ENCODE data around the gene GNG5. TPM values are rescaled to one million over a fixed set of nuclear protein-coding genes. Genes with fewer than 3 reads are reported as not detected.
"Not testable (repeated sequence)": the region's sequence is repeated elsewhere in the genome, so short reads cannot be mapped to it uniquely, and the experiment has no call there.

GNG5 gene
- total and polyA plus RNA-seq, 4 donors = 60.7 to 263 (median 161) TPM

GRCh38 chr1:84508510-84508909, 2.1 kb upstream of the GNG5 start:
- no peak for ATAC-seq (ENCODE audit: insufficient read depth, low FRiP score)
- WGBS, 2 donors = 100% methylated on average over 1 of the region's 1 CpG
- Histone ChIP-seq H3K4me3 (no peak overlapping the region), H3K4me1 (ENCODE audit: control insufficient read depth in 5 of 5, insufficient read depth in 5 of 5, low read length in 5 of 5) (peaks cover 1 to 14% (median 9%) of the 10 kb centered on the region in 5 donors), H3K27ac (ENCODE audit: low read depth in 1 of 2, low read length in 1 of 2) (no peak overlapping the region), H3K36me3 (ENCODE audit: control insufficient read depth in 4 of 4, insufficient read depth in 4 of 4, low read length in 4 of 4) (peaks cover 0 to 2% (median 0%) of the 10 kb centered on the region in 4 donors), H3K9me3 (ENCODE audit: control insufficient read depth in 4 of 4, insufficient read depth in 3 of 4, low read length in 3 of 4) (no peaks in the 10 kb centered on the region), H3K27me3 (ENCODE audit: control insufficient read depth in 3 of 3, insufficient read depth in 3 of 3, low read length in 2 of 3) (no peaks in the 10 kb centered on the region), H3K9ac (ENCODE audit: insufficient read depth in 1 of 2, low read length in 2 of 2) (no peak overlapping the region)
- DNase-seq = no peak
- no peak for TF ChIP-seq CTCF (IDR thresholded peaks at IDR 0.05; ENCODE audit: control extremely low read depth, extremely low read depth)

- not testable (repeated sequence) for H3K27me3 ChIP-seq (ENCODE audit: control insufficient read depth in 3 of 3, insufficient read depth in 3 of 3, low read length in 2 of 3); H3K4me3 ChIP-seq; DNase-seq; H3K36me3 ChIP-seq (ENCODE audit: control insufficient read depth in 4 of 4, insufficient read depth in 4 of 4, low read length in 4 of 4); H3K9ac ChIP-seq (ENCODE audit: insufficient read depth in 1 of 2, low read length in 2 of 2); H3K9me3 ChIP-seq (ENCODE audit: control insufficient read depth in 4 of 4, insufficient read depth in 3 of 4, low read length in 3 of 4); H3K27ac ChIP-seq (ENCODE audit: low read depth in 1 of 2, low read length in 1 of 2); ATAC-seq (ENCODE audit: insufficient read depth, low FRiP score)
- peaks cover 1 to 18% (median 9%) of the 10 kb centered on the region in 5 donors for H3K4me1 ChIP-seq (ENCODE audit: control insufficient read depth in 5 of 5, insufficient read depth in 5 of 5, low read length in 5 of 5)
- WGBS, 2 donors = 93 to 94% methylated on average over 14 of the region's 14 CpGs
Measured at GRCh38 chr1:84507887-84508286, 1.5 kb upstream of the GNG5 start.

- ATAC-seq (ENCODE audit: insufficient read depth, low FRiP score) = no peak
- Histone ChIP-seq H3K27ac (ENCODE audit: low read depth in 1 of 2, low read length in 1 of 2) (peak overlapping the region; percentile 93 to 98), H3K9me3 (ENCODE audit: control insufficient read depth in 4 of 4, insufficient read depth in 3 of 4, low read length in 3 of 4) (no peaks in the 10 kb centered on the region), H3K9ac (ENCODE audit: insufficient read depth in 1 of 2, low read length in 2 of 2) (peak overlapping the region; percentile 61 to 94), H3K4me1 (ENCODE audit: control insufficient read depth in 5 of 5, insufficient read depth in 5 of 5, low read length in 5 of 5) (peaks cover 3 to 19% (median 9%) of the 10 kb centered on the region in 5 donors), H3K36me3 (ENCODE audit: control insufficient read depth in 4 of 4, insufficient read depth in 4 of 4, low read length in 4 of 4) (peaks cover 0 to 2% (median 0%) of the 10 kb centered on the region in 4 donors), H3K27me3 (ENCODE audit: control insufficient read depth in 3 of 3, insufficient read depth in 3 of 3, low read length in 2 of 3) (no peaks in the 10 kb centered on the region), H3K4me3 (peak overlapping the region; percentile 33)
- no peak for TF ChIP-seq CTCF (IDR thresholded peaks at IDR 0.05; ENCODE audit: control extremely low read depth, extremely low read depth)
- DNase-seq = peak in 1 of 3 donors; percentile 50
- WGBS, 2 donors = 7 to 9% methylated on average over 26 of the region's 26 CpGs
Measured at GRCh38 chr1:84506729-84507453, 510 bp upstream of the GNG5 start.

- H3K36me3 ChIP-seq (ENCODE audit: control insufficient read depth in 4 of 4, insufficient read depth in 4 of 4, low read length in 4 of 4) = peaks cover 0 to 3% (median under 1%) of the 10 kb centered on the region in 4 donors
- ATAC-seq (ENCODE audit: insufficient read depth, low FRiP score) (peak; percentile 66), DNase-seq (peak in 1 of 3 donors; percentile 84)
- H3K9me3 ChIP-seq (ENCODE audit: control insufficient read depth in 4 of 4, insufficient read depth in 3 of 4, low read length in 3 of 4) = no peaks in the 10 kb centered on the region
- H3K9ac ChIP-seq (ENCODE audit: insufficient read depth in 1 of 2, low read length in 2 of 2) = peak overlapping the region; percentile 58 to 91
- H3K27me3 ChIP-seq (ENCODE audit: control insufficient read depth in 3 of 3, insufficient read depth in 3 of 3, low read length in 2 of 3) = no peaks in the 10 kb centered on the region
- peak overlapping the region; percentile 90 for H3K4me3 ChIP-seq
- H3K4me1 ChIP-seq (ENCODE audit: control insufficient read depth in 5 of 5, insufficient read depth in 5 of 5, low read length in 5 of 5) = peaks cover 3 to 25% (median 13%) of the 10 kb centered on the region in 5 donors
- H3K27ac ChIP-seq (ENCODE audit: low read depth in 1 of 2, low read length in 1 of 2) = peak overlapping the region; percentile 98 to 99
- WGBS, 2 donors = 0 to 1% methylated on average over 37 to 47 of the region's 47 CpGs
- no peak for TF ChIP-seq CTCF (IDR thresholded peaks at IDR 0.05; ENCODE audit: control extremely low read depth, extremely low read depth)
Measured at GRCh38 chr1:84505493-84506001, 834 bp downstream of the GNG5 start.

All from lung (tissue), 12 donors.